Naive thymus-derived CD8-positive, alpha-beta T cell (primary cell): ENCODE results near the gene UGT1A5. TPM values are rescaled to one million over a fixed set of nuclear protein-coding genes. Genes with fewer than 3 reads are reported as not detected.

Experiments
- ATAC-seq, 2 donors: fragments of 150-1000 bp; cut with Tn5 transposase in 1 of 2; sonication (Bioruptor Pico), chemical (Tn5 transposase) in 1 of 2; 1 replicate in 1 of 2; 2 replicates in 1 of 2; pipeline ENCODE4 v1.10.0; 2021; ENCODE audit warnings: mild to moderate bottlenecking in 2 of 2, moderate library complexity in 2 of 2
- POLR2A ChIA-PET: fragments of 350-600 bp; sonication (Branson Sonifier 250); formaldehyde crosslinking; loops from one replicate; lab custom pipeline; 2021; ENCODE audit warnings: antibody characterized with exemption; lab: Charles Lee
- DNase-seq, 10 donors: peaks; one replicate each; pipeline versions ENCODE4 v3.0.0 to v3.0.0-alpha.2; 2020 to 2022
- H3K27ac Mint-ChIP-seq, 10 donors: one replicate each; pipeline ENCODE4 v1.8.0; 2020 to 2022; ENCODE audit warnings: mild to moderate bottlenecking in 10 of 10, mixed read lengths in 10 of 10, moderate library complexity in 4 of 10, inconsistent platforms in 1 of 10
- H3K27me3 Mint-ChIP-seq, 5 donors: one replicate each; pipeline ENCODE4 v1.8.0; 2021 to 2022; ENCODE audit warnings: mixed read lengths in 5 of 5
- H3K36me3 Mint-ChIP-seq, 3 donors: one replicate each; pipeline ENCODE4 v1.8.0; 2020 to 2022; ENCODE audit warnings: mixed read lengths in 3 of 3, mild to moderate bottlenecking in 2 of 3, inconsistent platforms in 1 of 3
- H3K4me1 Mint-ChIP-seq, 4 donors: one replicate each; pipeline ENCODE4 v1.8.0; 2021 to 2022; ENCODE audit warnings: mixed read lengths in 4 of 4
- H3K4me3 Mint-ChIP-seq, 10 donors: one replicate each; pipeline ENCODE4 v1.8.0; 2020 to 2022; ENCODE audit warnings: mild to moderate bottlenecking in 10 of 10, mixed read lengths in 10 of 10, moderate library complexity in 6 of 10, inconsistent platforms in 1 of 10
- H3K9me3 Mint-ChIP-seq, 9 donors: one replicate each; pipeline ENCODE4 v1.8.0; 2020 to 2022; ENCODE audit warnings: mixed read lengths in 9 of 9, mild to moderate bottlenecking in 3 of 9, inconsistent platforms in 1 of 9, moderate library complexity in 1 of 9
- polyA plus RNA-seq, 3 donors: library from polyadenylated mRNA; unstranded; fragments of 300-500 nt; fragmentation: Illumina TruSeq; gene quantifications; one replicate each; pipeline ENCODE4 v1.2.3, GENCODE V29; 2021
- total RNA-seq, 8 experiments: library from RNA in 2 of 8; stranded (reverse) in 2 of 8; gene quantifications; one replicate each; pipeline ENCODE4 v1.2.3 and lab custom pipeline; 2021 to 2026

Gene UGT1A5
- total and polyA plus RNA-seq, 5 experiments from 2014 or later: not detected

DNA sequence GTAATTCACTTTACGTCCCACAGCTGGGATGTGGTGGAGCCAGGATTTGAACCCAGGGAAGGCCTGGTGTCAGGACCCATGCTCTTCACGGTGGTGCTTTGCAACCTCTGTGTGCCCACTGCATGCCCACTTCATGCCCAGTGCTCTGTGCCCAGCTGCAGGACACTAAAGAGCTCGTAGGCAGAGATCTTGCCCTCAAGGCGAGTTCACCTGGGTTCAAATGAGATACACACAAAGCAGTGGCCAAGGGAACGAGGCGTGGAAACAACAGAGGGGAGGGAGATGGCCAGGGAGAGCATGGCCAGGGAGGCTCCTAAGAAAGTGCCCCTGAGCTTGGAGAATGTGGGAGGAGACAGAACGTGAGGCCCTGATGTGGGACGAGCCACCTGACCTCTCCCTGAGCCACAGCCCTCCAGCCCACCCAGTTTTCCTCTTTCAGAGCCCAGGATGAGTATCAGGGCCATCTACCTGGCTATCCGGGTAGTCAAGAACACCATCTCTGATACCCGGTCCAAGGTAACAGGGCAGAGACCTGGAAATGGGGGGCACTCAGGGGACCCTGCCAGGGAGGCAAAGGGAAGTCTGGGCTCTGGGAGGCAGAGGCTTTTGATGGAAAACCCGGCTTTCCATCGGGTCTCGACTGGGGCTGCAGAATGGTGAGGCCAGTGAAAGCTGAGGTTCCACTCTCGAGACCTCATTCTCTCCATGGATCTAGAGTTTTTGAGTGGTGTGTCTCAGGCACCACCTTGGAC lies 85.8 kb downstream of the UGT1A5 start:
- Mint-ChIP-seq H3K36me3 (no peaks in the 10 kb centered on the region), H3K9me3 (peaks cover 0 to 4% (median 0%) of the 10 kb centered on the region in 9 donors), H3K4me1 (no peaks in the 10 kb centered on the region), H3K27ac (no peak overlapping the region), H3K4me3 (no peak overlapping the region), H3K27me3 (peaks cover 2 to 18% (median 15%) of the 10 kb centered on the region in 5 donors)
- POLR2A ChIA-PET: no interaction called here
- ATAC-seq (no peak), DNase-seq (peak in 2 of 10 donors; percentile 14 to 59)

DNA sequence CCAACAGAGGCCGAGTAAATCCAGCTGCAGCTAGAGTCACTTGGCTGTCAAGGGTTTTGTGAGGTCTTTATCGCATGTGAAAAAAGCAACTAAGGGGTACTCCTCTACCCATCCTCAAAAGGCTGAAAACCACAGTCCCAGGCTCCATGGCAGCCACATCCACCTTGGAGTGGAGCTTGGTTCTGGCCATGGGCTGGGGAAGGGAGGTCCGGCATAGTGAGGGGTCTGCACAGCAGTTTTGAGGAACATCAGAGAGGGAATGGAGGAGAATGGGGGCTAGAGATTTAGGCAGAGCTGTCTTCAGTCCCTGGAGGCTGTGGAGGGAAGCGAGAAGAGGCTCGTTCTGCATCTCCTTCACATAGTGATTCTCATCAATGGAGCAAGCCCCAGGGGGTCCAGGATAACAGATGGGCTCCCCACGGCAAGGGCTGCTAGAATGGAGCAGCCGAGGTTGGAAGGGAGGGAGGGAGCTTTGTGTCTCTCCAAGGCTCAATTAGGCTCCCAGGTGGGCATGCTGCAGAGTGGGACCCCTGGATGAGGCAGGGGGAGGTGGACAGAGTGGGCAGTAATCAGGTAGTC lies 86.5 kb downstream of the UGT1A5 start:
- H3K4me3 Mint-ChIP-seq: no peak overlapping the region
- peaks cover 2 to 24% (median 14%) of the 10 kb centered on the region in 5 donors for H3K27me3 Mint-ChIP-seq
- H3K27ac Mint-ChIP-seq: no peak overlapping the region
- ATAC-seq (no peak), DNase-seq (no peak)
- no peaks in the 10 kb centered on the region for H3K4me1 Mint-ChIP-seq
- POLR2A ChIA-PET: no interaction called here
- no peaks in the 10 kb centered on the region for H3K36me3 Mint-ChIP-seq
- peaks cover 0 to 4% (median 0%) of the 10 kb centered on the region in 9 donors for H3K9me3 Mint-ChIP-seq

DNA sequence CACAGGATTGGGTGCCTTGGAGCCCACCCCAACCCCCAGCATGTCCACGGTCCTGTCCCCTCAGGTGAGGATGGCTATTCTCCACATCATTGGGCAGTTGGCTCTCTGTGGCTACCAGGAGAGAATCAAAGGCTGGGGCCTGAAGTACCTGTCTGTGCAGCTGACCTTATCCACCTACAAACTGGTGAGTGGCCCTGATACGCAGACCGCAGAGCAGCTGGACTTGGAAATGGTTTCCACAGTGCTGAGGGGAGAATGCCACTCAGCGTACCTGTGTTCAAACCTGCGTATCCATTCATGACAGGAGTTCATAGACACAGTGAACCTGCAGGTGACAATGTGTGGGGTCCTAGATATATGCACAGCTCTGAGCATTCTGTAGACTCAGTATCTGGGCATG lies 87.0 kb downstream of the UGT1A5 start:
- Mint-ChIP-seq H3K27me3 (peaks cover 5 to 28% (median 14%) of the 10 kb centered on the region in 5 donors), H3K9me3 (peaks cover 0 to 4% (median 0%) of the 10 kb centered on the region in 9 donors), H3K27ac (no peak overlapping the region), H3K4me3 (no peak overlapping the region), H3K36me3 (no peaks in the 10 kb centered on the region), H3K4me1 (no peaks in the 10 kb centered on the region)
- ATAC-seq (no peak), DNase-seq (peak in 1 of 10 donors; percentile 10)
- POLR2A ChIA-PET: no interaction called here

DNA sequence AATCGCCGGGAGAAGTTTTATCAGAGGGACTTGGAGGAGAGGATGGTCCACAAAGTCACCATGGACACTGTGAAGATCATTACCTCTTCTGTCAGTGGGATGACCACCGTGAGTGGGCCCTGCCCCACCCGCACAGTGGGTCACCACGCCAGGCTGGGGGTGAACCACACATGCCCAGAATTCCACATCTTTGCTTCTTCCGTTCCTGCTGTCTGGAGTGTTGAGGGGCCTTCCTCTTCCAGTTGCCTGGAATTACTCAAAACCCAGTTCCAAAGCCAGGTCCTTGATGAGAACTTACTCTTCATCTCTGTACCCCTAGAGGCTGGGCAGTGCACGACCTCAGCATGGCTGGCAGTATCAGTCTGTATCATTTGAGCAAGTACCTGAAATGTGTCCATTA lies 87.5 kb downstream of the UGT1A5 start:
- Mint-ChIP-seq H3K27me3 (peaks cover 5 to 31% (median 14%) of the 10 kb centered on the region in 5 donors), H3K9me3 (peaks cover 0 to 4% (median 0%) of the 10 kb centered on the region in 9 donors), H3K4me3 (no peak overlapping the region), H3K4me1 (no peaks in the 10 kb centered on the region), H3K27ac (no peak overlapping the region), H3K36me3 (no peaks in the 10 kb centered on the region)
- DNase-seq: peak in 1 of 10 donors; percentile 3
- POLR2A ChIA-PET: no interaction called here
- no peak for ATAC-seq

DNA sequence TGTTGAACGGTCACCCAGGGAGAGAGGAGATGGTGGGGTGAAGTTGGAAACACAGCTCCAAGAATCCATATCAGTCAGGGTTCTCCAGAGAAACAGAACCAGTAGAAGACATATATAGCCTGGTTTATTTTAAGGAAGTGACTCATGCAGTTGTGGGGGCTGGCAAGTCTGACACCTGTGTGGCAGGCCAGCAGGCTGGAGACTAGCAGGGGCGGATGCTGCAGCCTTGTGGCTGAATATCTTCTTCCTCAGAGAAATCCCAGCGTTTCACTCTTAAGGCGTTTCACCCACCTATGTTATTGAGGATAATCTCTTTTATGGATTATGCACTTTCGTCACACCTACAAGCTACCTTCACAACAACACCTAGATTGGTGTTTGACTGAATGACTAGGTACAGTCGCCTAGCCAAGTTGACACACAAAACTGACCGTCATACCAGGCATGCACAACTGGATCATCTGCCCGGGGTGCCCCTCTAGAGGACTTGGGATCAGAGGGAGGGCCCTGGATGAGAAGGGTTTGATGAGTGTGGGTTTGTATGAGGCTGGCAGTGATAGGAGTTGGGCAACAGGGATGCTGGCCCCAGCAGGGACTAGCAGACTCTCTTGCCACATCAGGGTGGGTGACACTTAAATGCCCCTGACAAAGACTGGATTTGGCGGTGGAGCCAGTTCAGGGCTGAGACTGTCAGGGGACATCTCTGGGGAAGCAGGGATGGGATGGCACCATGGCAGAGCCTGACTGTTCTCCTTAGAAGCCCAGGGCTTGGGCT lies 88.8 kb downstream of the UGT1A5 start:
- DNase-seq (no peak), ATAC-seq (no peak)
- H3K4me3 Mint-ChIP-seq: no peak overlapping the region
- peaks cover 0 to 4% (median 0%) of the 10 kb centered on the region in 9 donors for H3K9me3 Mint-ChIP-seq
- no peaks in the 10 kb centered on the region for H3K4me1 Mint-ChIP-seq
- H3K27me3 Mint-ChIP-seq: peaks cover 5 to 31% (median 14%) of the 10 kb centered on the region in 5 donors
- H3K27ac Mint-ChIP-seq: no peak overlapping the region
- POLR2A ChIA-PET: no interaction called here
- H3K36me3 Mint-ChIP-seq: no peaks in the 10 kb centered on the region

DNA sequence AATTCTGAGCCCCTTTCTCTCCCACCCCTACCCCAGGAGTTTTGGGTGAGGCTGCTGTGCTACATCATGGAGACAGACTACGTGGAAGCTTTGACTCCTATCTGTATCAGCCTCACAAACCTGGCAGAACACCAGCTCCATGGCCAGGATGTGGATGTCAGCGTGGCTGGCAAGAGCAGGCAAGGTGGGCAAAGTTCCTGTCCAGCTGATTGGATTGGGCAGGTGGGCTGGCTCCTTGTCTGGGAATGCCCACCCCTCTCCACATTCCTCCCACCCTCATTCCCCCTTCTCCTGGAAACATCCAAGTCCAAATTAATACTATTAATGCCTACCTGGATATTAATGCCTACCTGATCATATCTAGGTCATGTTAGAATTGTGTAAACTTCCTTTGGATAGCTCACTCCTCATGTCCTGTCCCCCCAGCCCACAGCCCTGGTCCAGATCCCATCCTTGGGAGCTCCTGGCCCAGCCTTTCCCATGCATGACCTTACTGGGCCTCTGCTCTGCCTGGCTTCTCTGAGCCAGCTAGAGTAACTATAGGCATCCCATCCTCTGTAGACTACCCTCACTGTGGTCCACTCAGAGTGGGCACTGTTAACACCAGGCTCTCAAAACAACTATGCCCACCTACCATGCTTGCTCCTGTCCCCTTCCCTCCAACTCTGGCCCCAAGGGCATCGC lies 89.6 kb downstream of the UGT1A5 start:
- no peak overlapping the region for H3K4me3 Mint-ChIP-seq
- peaks cover 5 to 31% (median 14%) of the 10 kb centered on the region in 5 donors for H3K27me3 Mint-ChIP-seq
- H3K36me3 Mint-ChIP-seq: no peaks in the 10 kb centered on the region
- no peak overlapping the region for H3K27ac Mint-ChIP-seq
- peaks cover 0 to 4% (median 0%) of the 10 kb centered on the region in 9 donors for H3K9me3 Mint-ChIP-seq
- H3K4me1 Mint-ChIP-seq: no peaks in the 10 kb centered on the region
- POLR2A ChIA-PET: no interaction called here
- ATAC-seq (no peak), DNase-seq (no peak)

DNA sequence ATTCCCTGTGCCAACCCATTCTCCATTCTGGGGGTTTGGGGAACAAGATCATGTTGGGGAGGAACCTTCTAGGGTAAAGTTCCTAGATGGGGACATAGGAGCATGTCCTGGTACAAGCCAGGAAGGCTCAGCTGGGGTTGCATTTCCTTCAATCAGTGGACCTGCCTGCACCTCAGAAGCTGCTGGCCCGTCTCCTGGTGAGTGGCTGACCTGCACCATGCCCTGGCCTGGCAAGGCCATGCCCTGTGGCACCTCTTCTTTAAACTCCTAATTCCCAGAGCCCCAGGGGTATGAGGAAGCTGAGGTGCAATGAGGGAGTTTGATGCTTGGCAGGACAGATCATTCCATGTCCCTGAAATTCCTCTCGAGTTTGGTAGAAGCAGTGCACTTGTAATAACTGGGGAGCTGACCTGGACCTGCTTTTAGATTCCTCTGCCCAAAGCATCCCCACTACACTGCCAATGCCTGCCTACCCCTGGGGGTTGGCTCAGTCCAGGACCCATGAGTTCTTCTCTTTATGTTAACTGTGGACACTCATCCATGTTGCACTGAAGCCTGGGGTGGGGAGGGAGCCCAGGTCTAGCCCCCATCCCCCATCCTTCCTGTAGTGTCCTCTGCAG lies 90.7 kb downstream of the UGT1A5 start:
- ATAC-seq: no peak

DNA sequence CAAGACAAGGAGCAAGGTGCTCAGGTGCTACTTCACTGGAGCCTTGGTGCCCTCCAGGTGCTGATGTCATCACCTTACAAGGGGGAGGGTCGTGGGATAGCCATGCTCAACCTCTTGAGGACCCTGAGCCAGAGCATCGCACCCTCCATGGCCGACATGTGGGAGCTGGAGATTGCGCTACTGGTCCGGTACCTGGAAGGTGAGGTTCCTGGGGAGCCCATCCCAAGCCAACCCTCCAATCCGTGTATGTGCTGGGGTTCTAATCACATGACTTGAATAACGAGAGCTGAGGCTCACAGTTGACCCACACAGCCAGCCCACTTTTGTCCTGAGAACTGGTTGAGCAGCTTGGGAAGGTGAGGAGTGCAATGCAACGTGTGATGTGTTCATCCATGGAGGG lies 91.3 kb downstream of the UGT1A5 start:
- H3K27ac Mint-ChIP-seq: no peak overlapping the region
- no peak for DNase-seq

More for the DNA sequence above, 90.7 kb downstream of the UGT1A5 start:
- Mint-ChIP-seq H3K36me3 (no peaks in the 10 kb centered on the region), H3K27ac (no peak overlapping the region), H3K4me1 (no peaks in the 10 kb centered on the region), H3K9me3 (peaks cover 0 to 4% (median 0%) of the 10 kb centered on the region in 9 donors), H3K27me3 (peaks cover 5 to 29% (median 14%) of the 10 kb centered on the region in 5 donors), H3K4me3 (no peak overlapping the region)
- DNase-seq: no peak
- POLR2A ChIA-PET: no interaction called here

DNA sequence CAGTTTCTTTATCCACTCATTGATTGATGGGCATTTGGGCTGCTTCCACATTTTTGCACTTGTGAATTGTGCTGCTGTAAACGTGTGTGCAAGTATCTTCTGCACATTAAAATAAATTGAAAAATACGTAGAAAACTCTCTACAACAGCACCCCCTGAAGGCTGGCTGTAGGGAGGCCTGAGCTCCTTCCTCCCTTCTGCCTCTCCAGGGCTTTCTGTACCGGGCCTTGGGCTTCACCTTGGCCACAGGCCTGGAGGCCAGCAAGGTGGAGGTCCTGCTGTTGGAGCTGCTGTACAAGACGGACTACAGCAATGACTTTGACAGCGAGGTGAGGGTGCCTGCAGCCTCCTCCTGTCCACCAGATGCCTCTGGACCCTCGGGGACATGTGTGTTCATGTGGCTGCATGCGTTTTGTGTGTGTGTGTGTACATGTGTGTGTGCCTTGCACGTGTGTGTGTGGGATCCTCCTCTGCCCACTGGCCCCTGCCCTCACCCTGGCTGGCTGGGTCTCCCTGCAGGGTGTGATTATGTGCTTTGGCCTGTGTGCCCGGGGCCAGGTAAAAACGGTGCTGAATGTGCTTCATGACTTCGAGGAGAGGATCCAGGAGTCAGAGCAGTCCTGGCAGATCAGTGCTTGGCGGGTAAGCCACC lies 94.6 kb downstream of the UGT1A5 start:
- DNase-seq: peak in 1 of 10 donors; percentile 11
- no peaks in the 10 kb centered on the region for H3K9me3 Mint-ChIP-seq
- H3K4me1 Mint-ChIP-seq: no peaks in the 10 kb centered on the region
- no peak overlapping the region for H3K27ac Mint-ChIP-seq
- no peaks in the 10 kb centered on the region for H3K36me3 Mint-ChIP-seq
- H3K27me3 Mint-ChIP-seq: peaks cover 6 to 41% (median 22%) of the 10 kb centered on the region in 5 donors
- no peak for ATAC-seq
- POLR2A ChIA-PET: no interaction called here
- H3K4me3 Mint-ChIP-seq: no peak overlapping the region

More for the DNA sequence above, 91.3 kb downstream of the UGT1A5 start:
- no peak overlapping the region for H3K4me3 Mint-ChIP-seq
- peaks cover 0 to 4% (median 0%) of the 10 kb centered on the region in 9 donors for H3K9me3 Mint-ChIP-seq
- no peaks in the 10 kb centered on the region for H3K36me3 Mint-ChIP-seq
- POLR2A ChIA-PET: no interaction called here
- no peaks in the 10 kb centered on the region for H3K4me1 Mint-ChIP-seq
- no peak for ATAC-seq
- H3K27me3 Mint-ChIP-seq: peaks cover 5 to 30% (median 20%) of the 10 kb centered on the region in 5 donors

DNA sequence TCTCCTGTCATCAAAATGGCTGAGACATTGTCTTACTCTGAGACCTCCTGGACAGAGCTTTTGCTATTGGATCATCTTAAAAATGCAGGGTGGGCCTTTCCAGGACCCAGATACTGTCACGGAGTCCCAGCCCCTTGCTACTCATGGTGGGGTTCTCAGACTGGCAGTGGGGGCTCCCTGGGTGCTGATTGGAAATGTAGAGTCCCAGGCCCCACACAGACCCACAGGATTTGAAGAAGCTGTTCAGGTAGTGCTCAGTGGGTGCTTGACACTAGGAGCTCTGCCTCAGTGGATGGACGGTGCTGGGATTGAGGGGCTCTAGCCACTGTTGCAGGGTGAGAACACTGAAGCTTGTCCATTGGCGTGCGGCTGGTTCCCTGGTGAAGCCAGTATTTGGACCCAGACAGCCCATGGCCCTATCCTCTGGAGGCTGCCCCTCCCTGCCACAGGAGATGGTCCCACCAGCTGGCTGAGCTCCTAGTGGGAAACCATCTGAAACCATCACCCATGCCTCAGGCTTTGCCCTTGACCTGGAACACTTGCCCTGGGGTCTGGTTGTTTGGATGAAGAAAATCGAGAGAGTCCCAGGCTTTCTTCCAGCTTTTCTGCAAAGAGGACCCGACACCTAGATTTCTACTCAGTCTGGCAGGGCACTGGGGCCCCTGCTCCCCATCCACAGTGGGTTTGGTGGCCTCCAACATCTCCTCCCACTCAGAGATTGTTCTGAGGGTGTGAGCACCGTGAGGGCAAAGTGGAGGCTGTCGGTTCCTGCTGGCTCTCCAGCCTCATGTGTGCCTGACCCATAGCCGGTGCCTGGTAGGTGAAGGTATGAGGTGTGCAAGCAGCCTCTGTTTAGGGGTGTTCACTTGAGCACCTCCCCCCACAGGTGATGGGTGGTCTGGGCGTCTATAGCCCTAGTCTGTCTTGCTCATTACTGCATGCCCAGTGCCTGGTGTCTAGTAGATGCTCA lies 95.5 kb downstream of the UGT1A5 start:
- peaks cover 6 to 32% (median 16%) of the 10 kb centered on the region in 5 donors for H3K27me3 Mint-ChIP-seq
- no peak overlapping the region for H3K27ac Mint-ChIP-seq
- POLR2A ChIA-PET: no interaction called here
- H3K4me1 Mint-ChIP-seq: no peaks in the 10 kb centered on the region
- peak in 1 of 10 donors; percentile 11 for DNase-seq
- H3K4me3 Mint-ChIP-seq: no peak overlapping the region
- H3K36me3 Mint-ChIP-seq: no peaks in the 10 kb centered on the region
- no peaks in the 10 kb centered on the region for H3K9me3 Mint-ChIP-seq
- no peak for ATAC-seq

DNA sequence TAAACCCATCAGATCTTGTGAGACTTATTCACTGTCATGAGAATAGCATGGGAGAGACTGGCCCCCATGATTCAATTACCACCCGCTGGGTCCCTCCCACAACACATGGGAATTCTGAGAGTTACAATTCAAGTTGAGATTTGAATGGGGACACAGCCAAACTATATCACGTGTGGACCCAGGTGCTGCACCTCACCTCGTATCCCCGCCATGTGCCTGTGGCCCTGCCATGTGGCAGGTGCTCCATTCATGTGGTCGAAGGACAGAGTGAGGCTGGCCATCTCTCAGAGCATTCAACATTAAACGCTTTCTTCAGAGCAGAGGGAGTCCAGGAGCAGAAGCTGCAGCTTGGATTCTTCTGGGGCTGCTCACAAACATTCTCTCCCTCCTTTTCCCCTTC lies 97.7 kb downstream of the UGT1A5 start:
- Mint-ChIP-seq H3K27me3 (peaks cover 3 to 18% (median 7%) of the 10 kb centered on the region in 5 donors), H3K9me3 (no peaks in the 10 kb centered on the region), H3K27ac (no peak overlapping the region), H3K4me3 (no peak overlapping the region), H3K4me1 (no peaks in the 10 kb centered on the region), H3K36me3 (no peaks in the 10 kb centered on the region)
- ATAC-seq: no peak
- DNase-seq: peak in 1 of 10 donors; percentile 0
- POLR2A ChIA-PET: no interaction called here
